ENCODE measurements around the gene SAA2.

SAA2 gene

GRCh38 chr11:18229501-18229900 is 19.0 kb downstream of the SAA2 start:
- no peak overlapping the region for H3K27ac ChIP-seq
- no peak for TF ChIP-seq CTCF (IDR thresholded peaks at IDR 0.05)
- TF ChIP-seq ZFX (IDR thresholded peaks at IDR 0.05; ENCODE audit: borderline replicate concordance) = no peak

GRCh38 chr11:18225913-18226312 is 22.6 kb downstream of the SAA2 start:
- no peak overlapping the region for H3K27ac ChIP-seq
- no peak for TF ChIP-seq ZFX (IDR thresholded peaks at IDR 0.05; ENCODE audit: borderline replicate concordance)

GRCh38 chr11:18223591-18224387 is 24.7 kb downstream of the SAA2 start:
- TF ChIP-seq ZFX (IDR thresholded peaks at IDR 0.05; ENCODE audit: borderline replicate concordance) = no peak
- TF ChIP-seq CTCF (IDR thresholded peaks at IDR 0.05) = no peak
- H3K27ac ChIP-seq = peak overlapping the region; percentile 47

GRCh38 chr11:18222814-18223421 is 25.6 kb downstream of the SAA2 start:
- no peak for TF ChIP-seq CTCF (IDR thresholded peaks at IDR 0.05)
- no peak for TF ChIP-seq ZFX (IDR thresholded peaks at IDR 0.05; ENCODE audit: borderline replicate concordance)
- H3K27ac ChIP-seq = no peak overlapping the region

GRCh38 chr11:18221274-18221876 is 27.1 kb downstream of the SAA2 start:
- TF ChIP-seq CTCF (IDR thresholded peaks at IDR 0.05) (no peak), ZFX (IDR thresholded peaks at IDR 0.05; ENCODE audit: borderline replicate concordance) (no peak)
- H3K27ac ChIP-seq = no peak overlapping the region

GRCh38 chr11:18209058-18209457 is 39.4 kb downstream of the SAA2 start:
- TF ChIP-seq ZFX (IDR thresholded peaks at IDR 0.05; ENCODE audit: borderline replicate concordance) (no peak), CTCF (IDR thresholded peaks at IDR 0.05) (no peak)
- H3K27ac ChIP-seq = no peak overlapping the region

GRCh38 chr11:18204771-18205170 is 43.7 kb downstream of the SAA2 start:
- TF ChIP-seq CTCF (IDR thresholded peaks at IDR 0.05) = no peak
- TF ChIP-seq ZFX (IDR thresholded peaks at IDR 0.05; ENCODE audit: borderline replicate concordance) = no peak

More at GRCh38 chr11:18204771-18205170, 43.7 kb downstream of the SAA2 start:
- no peak overlapping the region for H3K27ac ChIP-seq
